GM12878 (cell line): ENCODE data around the gene PPP1R12B. TPM values are rescaled to one million over a fixed set of nuclear protein-coding genes. Genes with fewer than 3 reads are reported as not detected.
"Not testable (repeated sequence)": the region's sequence is repeated elsewhere in the genome, so short reads cannot be mapped to it uniquely, and the experiment has no call there.

Experiments used
- ATAC-seq: fragments of 200-7000 bp; cut with Tn5 transposase; 3 replicates; pipeline ENCODE4 v1.9.1; 2020; ENCODE audit warnings: mild to moderate bottlenecking, moderate library complexity
- BruUV-seq: library from RNA; stranded (reverse); fragments of 400-500 nt; replicated peaks from 2 replicates; lab custom pipeline; 2021; lab: Mats Ljungman, UMichigan
- CTCF ChIA-PET: fragments of 300-600 bp; sonication (Branson Sonifier 250); formaldehyde crosslinking; extraction: SDS; loops from one replicate; lab custom pipeline; 2021; ENCODE audit warnings: inconsistent platforms; lab: Yijun Ruan, JAX
- POLR2A ChIA-PET: fragments of 350-600 bp; formaldehyde crosslinking; extraction: SDS; loops from one replicate; lab custom pipeline; 2021; ENCODE audit warnings: inconsistent platforms; lab: Charles Lee
- RAD21 ChIA-PET: fragments of 300-600 bp; sonication (Branson Sonifier 250); formaldehyde crosslinking; loops from one replicate; lab custom pipeline; 2023; ENCODE audit warnings: antibody characterized with exemption; ENCODE audit not compliant: unreplicated experiment; lab: Charles Lee
- SMC1A ChIA-PET: fragments of 300-600 bp; sonication (Branson Sonifier 250); formaldehyde crosslinking; loops from one replicate; lab custom pipeline; 2023; ENCODE audit not compliant: unreplicated experiment, uncharacterized antibody; lab: Charles Lee
- DNase-seq: peaks from one replicate; pipeline ENCODE4 v3.0.0-alpha.2; 2011; ENCODE audit warnings: low read depth, low spot score
- FAIRE-seq: peaks from 3 replicates; lab custom pipeline; 2011; peaks lifted over from hg19 to GRCh38; lab: Jason Lieb, UNC
- H2AFZ ChIP-seq: 2 replicates; pipeline ENCODE4 v1.6.0; 2011; ENCODE audit warnings: low read depth, low read length, control low read depth; ENCODE audit not compliant: control insufficient read depth
- H3K27ac ChIP-seq: 2 replicates; pipeline ENCODE4 v1.5.1; 2011; ENCODE audit warnings: control low read depth; ENCODE audit not compliant: control insufficient read depth, insufficient read depth
- H3K27me3 ChIP-seq, 2 experiments: replicated peaks in 1 of 2; 2 replicates each; pipeline versions ENCODE4 v1.6.0 to v1.6.1; 2011; ENCODE audit warnings: low read length in 1 of 2; ENCODE audit not compliant: control insufficient read depth in 2 of 2, insufficient read depth in 2 of 2
- H3K36me3 ChIP-seq, 2 experiments: 2 replicates each; pipeline ENCODE4 v1.5.1; 2011; ENCODE audit warnings: low read length in 1 of 2; ENCODE audit not compliant: control insufficient read depth in 2 of 2, insufficient read depth in 2 of 2
- H3K4me1 ChIP-seq: 2 replicates; pipeline ENCODE4 v1.6.1; 2011; ENCODE audit warnings: mild to moderate bottlenecking, low read length, moderate library complexity, mixed read lengths; ENCODE audit not compliant: control insufficient read depth, insufficient read depth
- H3K4me2 ChIP-seq: 2 replicates; pipeline ENCODE4 v1.6.0; 2011; ENCODE audit warnings: control low read depth; ENCODE audit not compliant: control insufficient read depth, insufficient read depth
- H3K4me3 ChIP-seq: fragments of 200-600 bp; sonication (generic); 2 replicates; pipeline ENCODE4 v1.5.1; 2016
- H3K79me2 ChIP-seq: 2 replicates; pipeline ENCODE4 v1.6.0; 2011; ENCODE audit warnings: low read length; ENCODE audit not compliant: control insufficient read depth, insufficient read depth
- H3K9ac ChIP-seq: 2 replicates; pipeline ENCODE4 v1.8.0; 2011; ENCODE audit warnings: low read length, control low read depth, mixed read lengths; ENCODE audit not compliant: control insufficient read depth, insufficient read depth
- H3K9me3 ChIP-seq: replicated peaks from 3 replicates; pipeline ENCODE4 v1.5.1; 2011; ENCODE audit warnings: mild to moderate bottlenecking, low read length; ENCODE audit not compliant: control insufficient read depth, insufficient read depth
- H4K20me1 ChIP-seq: 2 replicates; pipeline ENCODE4 v1.6.0; 2011; ENCODE audit not compliant: control insufficient read depth, insufficient read depth
- ZNF217 ChIP-seq: fragments of 450-650 bp; IDR thresholded peaks from 2 replicates; pipeline ENCODE4 v1.6.1; 2017; ENCODE audit warnings: antibody characterized with exemption, mild to moderate bottlenecking
- WGBS: methylation state at CpG from one replicate; pipeline ENCODE4 v1.1.6; 2016; ENCODE audit warnings: low lambda C conversion rate; ENCODE audit not compliant: insufficient replicate concordance, insufficient coverage; ENCODE audit errors: missing lambda C conversion rate; 5-methylcytosine and 5-hydroxymethylcytosine counted together
- in situ Hi-C: fragments of 300-500 bp; cut with MboI; formaldehyde crosslinking; loops from 9 replicates; pipeline ENCODE4 v1.14.3; 2018; ENCODE audit warnings: mixed read lengths
- intact Hi-C: fragments of 100-400 bp; cut with micrococcal nuclease; formaldehyde crosslinking; loops from one replicate; pipeline ENCODE4 v1.14.2; 2022; ENCODE audit not compliant: unreplicated experiment
- polyA plus RNA-seq, 11 experiments: library from polyadenylated mRNA; depleted of rRNA in 4 of 11; unstranded in 6 of 11; stranded (reverse) in 5 of 11; fragments of >200 nt; fragmentation: Nextera tagmentation in 4 of 11; fragmentation: Illumina TruSeq in 1 of 11; extraction: Ambion mirVana in 4 of 11; extraction: Trizol in 1 of 11; gene quantifications; 1 replicate in 1 of 11; 2 replicates in 10 of 11; pipeline versions ENCODE4 v1.2.1 to v1.2.3, GENCODE V29; 2011 to 2016; ENCODE audit warnings: inconsistent platforms in 2 of 11, missing spikeins in 2 of 11, low read depth in 1 of 11
- total RNA-seq, 4 experiments: library from RNA; depleted of rRNA in 3 of 4; stranded (reverse); fragments of >200 nt in 3 of 4; fragmentation: Illumina TruSeq in 1 of 4; extraction: Trizol in 1 of 4; gene quantifications; 2 replicates each; pipeline versions ENCODE4 v1.2.1 to v1.2.3, GENCODE V29; 2013 to 2021

PPP1R12B gene
- total and polyA plus RNA-seq, 10 of the 15 experiments (the other 5 are each of a cell fraction or from before 2014, with no cell fraction given), result 0.29 to 9.4 (median 4.7) TPM

DNA sequence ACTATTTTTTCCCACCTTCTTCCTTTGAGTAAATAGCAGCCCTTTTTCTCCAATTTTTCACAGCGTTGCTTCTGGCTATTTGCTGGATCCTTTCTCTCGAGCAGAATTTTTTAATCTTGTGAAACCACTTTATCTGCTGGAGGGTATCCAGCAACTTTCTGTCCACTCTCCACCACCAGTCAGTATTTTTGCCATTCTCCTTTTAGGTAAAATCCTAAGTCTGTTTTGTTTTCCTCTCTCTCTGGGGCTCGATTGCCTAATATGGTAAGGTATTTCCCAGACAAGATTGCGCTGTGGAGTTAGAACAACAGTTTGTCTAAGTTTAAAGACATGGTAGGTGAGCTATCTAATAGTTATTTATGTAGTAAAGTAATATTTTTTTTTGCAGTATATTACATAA lies 156.9 kb downstream of the PPP1R12B start:
- Histone ChIP-seq H4K20me1 (no peaks in the 10 kb centered on the region), H3K9ac (no peak overlapping the region), H3K9me3 (no peaks in the 10 kb centered on the region), H3K36me3 (no peaks in the 10 kb centered on the region), H3K4me3 (no peak overlapping the region), H3K4me2 (no peak overlapping the region), H3K27ac (no peak overlapping the region), H3K27me3 (no peaks in the 10 kb centered on the region), H3K79me2 (no peaks in the 10 kb centered on the region), H2AFZ (no peak overlapping the region), H3K4me1 (no peaks in the 10 kb centered on the region)
- no peak for TF ChIP-seq ZNF217
- no TSS peak for BruUV-seq
- DNase-seq, result no peak
- ChIA-PET RAD21 (no interaction called here), SMC1A (interaction anchor here (1.5 to 11.0 kb wide), 4 partner anchors 11 to 67 kb away, joined by 4 to 173 read pairs (median 12); no protein-coding TSS in a partner anchor), CTCF (interaction anchor here (1.4 to 11.4 kb wide), 4 partner anchors 57 to 95 kb away, joined by 3 to 189 read pairs (median 7); no protein-coding TSS in a partner anchor), POLR2A (no interaction called here)
- FAIRE-seq, result no peak
- 80% methylated on average over 4 of the region's 4 CpGs for WGBS
- intact Hi-C loops (no loop called here), in situ Hi-C loops (no loop called here)
- ATAC-seq, result no peak

DNA sequence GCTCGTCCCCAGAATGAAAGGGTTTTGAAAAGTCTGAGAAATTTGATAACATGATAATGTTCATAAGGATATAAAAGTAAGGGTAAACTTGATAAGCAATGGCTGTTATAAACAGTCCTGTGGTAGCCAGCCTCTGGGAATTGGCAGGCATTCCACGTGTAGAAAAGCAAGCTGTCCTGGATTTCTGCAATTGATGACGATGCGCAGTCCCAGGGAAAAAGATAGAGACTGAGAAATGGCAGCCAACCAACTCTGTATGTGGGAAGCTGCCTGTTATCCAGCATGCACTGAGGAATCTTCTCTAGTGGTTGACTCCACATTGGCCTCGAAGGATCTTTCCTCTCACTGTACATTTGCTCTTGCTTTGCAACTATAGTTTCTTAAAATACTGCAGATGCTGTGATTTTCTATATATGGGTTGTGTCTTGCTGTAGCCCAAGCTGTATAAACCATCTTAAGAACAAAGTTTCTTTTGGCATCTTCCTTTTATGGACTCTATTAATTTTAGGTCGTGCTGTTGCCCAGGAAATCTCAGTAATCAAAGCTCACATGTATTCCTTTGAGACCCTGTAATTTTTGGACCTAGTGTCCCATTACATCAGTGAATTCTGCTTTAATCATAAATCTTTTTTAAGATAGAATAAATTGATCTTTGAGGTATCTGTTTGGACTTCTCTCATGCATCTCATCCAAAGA lies 157.5 kb downstream of the PPP1R12B start:
- CTCF ChIA-PET, result interaction anchor here (0.7 to 11.4 kb wide), 5 partner anchors 56 to 94 kb away, joined by 3 to 189 read pairs (median 4); no protein-coding TSS in a partner anchor

More for the DNA sequence above, 157.5 kb downstream of the PPP1R12B start:
- H3K27ac ChIP-seq, DNase-seq, H3K9me3 ChIP-seq, H2AFZ ChIP-seq, POLR2A ChIA-PET, H3K4me1 ChIP-seq, H3K4me3 ChIP-seq, ATAC-seq, FAIRE-seq, H3K36me3 ChIP-seq, in situ Hi-C loops, H4K20me1 ChIP-seq, H3K4me2 ChIP-seq, H3K9ac ChIP-seq, BruUV-seq, H3K27me3 ChIP-seq, H3K79me2 ChIP-seq, intact Hi-C loops: not testable (repeated sequence)
- ChIA-PET RAD21 (interaction anchor here (0.8 kb wide), 1 partner anchor 66 kb away, joined by 3 read pairs; no protein-coding TSS in a partner anchor), SMC1A (interaction anchor here (0.9 to 11.0 kb wide), 6 partner anchors 11 to 72 kb away, joined by 3 to 173 read pairs (median 5); no protein-coding TSS in a partner anchor)
- 76% methylated on average over 6 of the region's 6 CpGs for WGBS
